ENCODE data around the gene HRH2.
"Not testable (repeated sequence)": the region's sequence is repeated elsewhere in the genome, so short reads cannot be mapped to it uniquely, and the experiment has no call there.

HRH2 gene

DNA sequence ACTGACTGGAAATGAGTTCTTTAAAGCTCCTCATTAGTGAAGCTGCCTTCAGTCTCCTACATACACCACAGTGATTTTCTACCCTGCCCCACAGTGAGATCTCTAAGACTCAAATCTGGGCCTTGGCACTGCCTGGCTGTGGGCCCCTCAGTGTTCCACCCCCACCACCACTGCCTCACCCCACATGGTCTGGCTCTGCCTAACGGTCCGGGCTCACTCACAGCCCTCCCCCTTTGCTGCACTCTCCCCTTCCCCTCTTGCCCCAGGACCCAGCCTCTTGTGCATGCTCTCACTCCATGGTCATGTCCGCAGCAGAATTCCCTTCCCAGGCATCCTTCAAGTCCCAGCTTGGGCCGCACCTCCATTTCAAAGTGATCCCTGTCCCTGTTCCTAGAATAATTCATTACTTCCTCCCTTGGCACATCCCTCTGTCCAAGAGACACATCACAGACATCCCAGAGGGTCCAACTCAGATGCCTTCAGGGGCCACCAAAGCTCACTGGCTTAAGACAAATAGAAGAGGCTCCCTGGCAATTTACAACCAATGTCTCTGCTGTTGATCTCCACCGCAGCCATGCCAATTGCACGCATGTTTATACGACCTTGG, 56.7 kb downstream of the HRH2 start:
- DNase-seq (ENCODE audit: low read depth, low spot score) = no peak

DNA sequence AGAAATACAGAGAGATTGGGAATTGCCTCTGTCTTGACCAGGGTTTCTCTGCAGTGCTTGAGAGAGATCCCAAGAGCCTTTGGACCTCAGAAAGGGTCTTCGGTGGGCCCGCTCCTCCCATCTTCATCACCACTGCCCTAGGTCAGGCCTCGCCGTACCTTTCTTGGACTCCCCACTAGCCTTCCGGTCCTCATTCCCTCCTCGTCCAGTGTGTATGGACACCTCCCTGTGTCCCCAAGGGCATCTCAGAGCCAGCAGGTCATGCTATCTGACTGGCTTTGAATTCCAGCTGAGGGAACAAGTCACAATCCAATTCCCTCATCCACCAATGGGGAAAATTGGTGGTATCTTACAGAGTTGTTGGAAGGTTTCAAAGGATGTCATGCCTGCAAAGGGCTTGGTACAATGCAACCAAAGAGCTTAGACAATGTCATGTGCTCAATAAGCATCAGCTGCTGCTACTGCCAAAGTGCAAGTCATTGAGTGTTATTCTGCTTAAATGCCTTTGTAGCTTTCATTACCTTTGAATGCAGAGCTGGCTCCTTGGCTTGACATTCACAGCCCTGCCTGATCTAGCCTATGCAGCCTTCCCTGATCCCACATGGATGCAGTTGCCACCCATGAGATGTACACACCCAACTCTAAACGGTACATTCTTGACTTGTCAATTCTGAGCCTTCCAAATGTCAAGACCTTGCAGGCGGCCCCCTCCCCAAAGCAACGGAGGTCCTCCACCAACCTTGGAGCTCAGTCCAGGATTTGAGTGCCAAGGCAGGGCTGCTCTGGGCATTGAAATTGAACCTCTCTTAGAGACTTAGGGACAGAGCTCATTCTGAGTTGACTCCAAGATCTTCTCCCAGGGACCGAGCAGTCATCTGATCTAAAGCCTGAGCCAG, 58.0 kb downstream of the HRH2 start:
- DNase-seq (ENCODE audit: low read depth, low spot score) = no peak

DNA sequence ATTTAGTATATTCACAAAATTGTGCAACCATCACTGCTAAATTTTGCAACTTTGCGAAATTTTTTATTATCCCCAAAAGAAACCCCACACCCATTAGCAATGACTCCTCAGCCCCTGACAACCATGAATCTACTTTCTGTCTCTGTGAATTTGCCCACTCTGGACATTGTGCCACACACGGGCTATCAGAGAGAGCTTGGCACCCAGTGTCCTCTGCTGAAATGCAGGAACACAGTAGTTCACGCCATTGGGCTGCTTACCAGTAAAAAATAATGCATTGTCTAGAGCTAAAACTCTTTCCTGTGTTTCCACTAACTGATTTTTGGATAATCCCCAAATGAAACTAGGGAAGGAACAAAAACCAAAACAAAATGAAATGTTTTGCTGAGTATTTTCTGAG, 60.0 kb downstream of the HRH2 start:
- no peak for DNase-seq (ENCODE audit: low read depth, low spot score)

DNA sequence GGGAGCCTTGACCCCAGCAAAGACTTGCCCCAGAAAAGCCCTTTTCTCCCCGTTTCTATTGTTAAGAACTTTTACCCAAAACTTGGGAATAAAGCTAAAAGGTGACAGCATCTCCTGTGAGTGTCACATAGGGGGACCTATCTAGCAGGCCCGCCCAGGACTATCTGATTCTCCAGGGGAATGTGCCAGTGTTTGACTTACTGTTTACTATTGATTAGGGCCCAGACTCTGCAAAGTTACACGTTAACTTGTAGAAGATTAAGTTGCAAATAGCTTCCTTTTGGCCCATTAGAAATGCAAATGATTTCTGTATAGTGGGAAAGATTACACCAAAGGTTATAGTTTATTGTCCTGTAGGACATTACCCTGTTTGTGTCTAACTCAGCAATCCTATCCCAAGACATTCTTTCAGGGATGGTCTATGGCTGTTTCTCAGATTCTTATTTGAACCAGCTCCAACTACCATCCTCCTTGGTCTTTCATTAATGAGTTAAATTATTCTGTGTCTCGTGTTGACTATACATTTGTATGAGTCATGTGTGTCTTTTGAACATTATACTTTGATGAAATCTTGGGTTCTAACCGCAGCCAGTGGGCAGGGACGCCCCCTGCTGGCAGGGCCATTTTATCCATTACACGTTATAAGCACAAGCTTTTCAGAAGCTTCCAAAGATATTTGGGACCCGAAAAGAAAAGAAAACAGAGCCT, 60.7 kb downstream of the HRH2 start:
- peak; percentile 36 for DNase-seq (ENCODE audit: low read depth, low spot score)

DNA sequence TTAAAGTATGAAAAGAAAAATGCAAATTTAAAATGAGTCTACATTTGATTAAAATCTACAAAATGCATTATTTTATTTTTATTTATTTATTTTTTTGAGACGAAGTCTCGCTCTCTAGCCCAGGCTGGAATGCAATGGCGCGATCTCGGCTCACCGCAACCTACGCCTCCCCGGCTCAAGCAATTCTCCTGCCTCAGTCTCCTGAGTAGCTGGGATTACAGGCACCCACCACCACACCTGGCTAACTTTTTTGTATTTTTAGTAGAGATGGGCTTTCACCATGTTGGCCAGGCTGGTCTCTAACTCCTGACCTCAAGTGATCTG, 61.2 kb downstream of the HRH2 start:
- not testable (repeated sequence) for DNase-seq (ENCODE audit: low read depth, low spot score)

DNA sequence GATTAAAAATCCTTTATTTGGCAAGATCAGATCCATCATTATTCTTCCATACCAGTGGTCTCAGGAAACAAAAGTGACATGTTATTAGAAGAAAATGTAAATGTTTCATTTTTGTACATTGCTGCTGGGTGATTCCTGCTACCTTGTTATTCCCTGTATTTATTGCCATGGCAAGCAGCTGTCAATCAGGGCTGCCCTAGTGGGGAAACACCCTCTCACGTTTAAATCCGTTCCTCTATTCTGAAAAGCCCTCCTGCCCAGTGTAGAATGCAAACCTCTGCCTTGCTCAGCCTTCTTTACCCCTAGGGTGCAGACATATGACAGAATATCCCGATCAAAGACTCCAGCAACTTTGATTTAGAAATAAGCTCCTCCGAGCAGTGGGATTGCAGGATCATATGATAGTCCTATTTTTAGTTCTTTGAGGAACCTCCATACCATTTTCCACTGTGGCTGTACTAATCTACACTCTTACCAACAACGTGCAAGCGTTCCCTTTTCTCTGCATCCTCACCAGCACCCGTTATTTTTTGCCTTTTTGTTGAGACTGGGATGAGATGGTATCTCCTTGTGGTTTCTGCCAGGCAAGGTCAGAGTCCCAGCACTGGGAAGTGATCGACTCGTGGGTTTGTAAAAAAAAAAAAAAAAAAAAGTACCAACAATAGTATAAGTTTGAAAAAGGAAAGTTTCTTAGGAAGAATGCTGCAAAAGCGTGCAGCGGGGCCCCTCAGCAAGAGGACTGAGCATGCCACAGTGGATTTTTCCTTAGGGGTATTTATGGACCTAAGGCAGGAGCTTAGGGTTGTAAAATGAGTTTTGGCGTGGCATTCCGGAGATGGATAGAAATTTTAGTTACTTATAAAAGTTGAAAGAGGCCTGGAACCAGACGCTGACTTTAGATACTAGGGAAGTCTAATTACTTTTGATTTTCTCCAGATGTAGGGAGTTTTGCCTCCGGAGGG, 66.7 kb downstream of the HRH2 start:
- no peak for DNase-seq (ENCODE audit: low read depth, low spot score)

DNA sequence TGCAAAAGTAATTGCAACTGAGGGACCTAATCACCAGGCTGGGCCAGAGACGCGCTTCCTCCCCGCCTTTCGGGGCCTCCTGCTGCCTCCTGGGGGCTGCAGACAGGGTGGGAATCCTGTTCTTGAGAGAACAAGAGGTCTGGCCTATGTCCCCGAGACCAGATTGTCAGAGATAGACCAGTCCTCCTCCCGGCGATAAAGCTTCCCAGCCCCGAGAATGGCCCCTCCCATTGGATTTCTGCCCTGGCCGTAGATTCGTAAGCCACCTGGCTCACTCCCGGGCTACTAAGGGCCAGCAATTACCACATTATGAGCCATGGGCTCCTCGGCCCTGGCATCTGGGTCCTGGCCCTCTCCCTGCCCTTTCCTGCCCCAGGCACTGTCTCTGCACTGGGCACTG, 70.4 kb downstream of the HRH2 start:
- DNase-seq (ENCODE audit: low read depth, low spot score) = no peak

DNA sequence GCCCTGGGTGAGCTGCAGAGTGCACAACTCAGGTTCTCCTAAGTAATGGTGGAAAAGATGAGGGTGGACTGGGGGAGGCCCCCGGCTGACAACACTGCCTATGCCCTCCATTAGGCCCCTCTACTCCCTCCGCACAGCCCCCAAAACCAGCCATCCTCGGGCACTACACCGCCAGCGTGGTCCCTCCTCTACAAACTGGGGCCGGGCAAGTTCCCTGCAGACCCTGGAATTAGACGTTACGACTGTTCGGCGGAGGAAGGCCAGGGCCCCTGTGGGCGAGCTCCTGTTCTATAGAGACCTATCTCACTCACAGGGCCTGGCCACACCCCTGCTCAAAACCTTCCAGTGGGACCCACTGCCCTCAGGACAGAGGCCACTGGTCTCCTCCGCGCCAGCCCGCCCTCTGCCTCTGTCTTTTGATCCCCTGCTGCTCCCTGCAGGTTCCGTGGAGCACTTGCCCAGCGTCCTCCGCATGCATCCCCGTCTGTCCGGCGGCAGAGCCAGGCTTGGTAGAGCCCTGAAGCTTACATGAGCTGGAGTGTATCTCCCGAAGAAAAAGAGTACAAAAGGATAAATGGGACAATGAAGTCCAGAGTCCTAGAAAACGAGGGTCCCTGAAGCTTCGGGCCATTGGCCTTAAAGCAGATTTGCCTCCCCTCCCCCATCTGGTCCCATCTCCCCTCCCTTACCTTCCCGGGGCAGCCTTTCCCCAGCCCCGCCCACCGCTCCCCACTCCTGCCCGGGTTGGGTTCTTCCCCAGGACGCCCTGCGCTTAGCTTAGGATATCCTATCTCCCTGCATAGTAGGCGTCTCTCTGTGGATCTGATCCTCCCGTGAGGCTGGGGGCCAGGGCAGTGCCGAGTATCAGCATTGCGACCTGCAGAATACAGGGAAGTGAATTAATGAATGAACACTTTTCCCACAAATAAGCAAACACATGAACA, 71.3 kb downstream of the HRH2 start:
- no peak for DNase-seq (ENCODE audit: low read depth, low spot score)

DNA sequence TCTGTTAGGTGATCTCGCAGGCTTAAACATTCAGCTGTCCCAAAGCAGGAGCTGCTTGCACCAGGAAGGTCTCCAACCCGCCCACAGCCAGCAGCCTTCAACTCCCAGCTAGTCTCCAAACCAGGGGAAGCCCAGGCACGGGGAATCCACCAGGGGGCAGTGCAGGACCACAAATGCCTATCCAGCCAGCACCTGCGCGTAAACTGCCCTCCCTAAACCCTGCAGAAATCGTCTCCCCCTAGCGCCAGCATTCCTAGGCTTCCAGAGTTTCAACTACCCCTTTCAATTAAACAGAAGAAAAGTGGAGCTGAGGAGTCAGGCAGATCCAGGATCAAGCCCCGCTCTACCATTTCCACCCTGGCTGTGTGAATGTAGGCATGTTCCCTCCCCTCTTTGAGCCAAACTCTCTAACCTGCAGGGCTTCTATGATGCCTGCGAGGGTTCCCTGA, 72.0 kb downstream of the HRH2 start:
- DNase-seq (ENCODE audit: low read depth, low spot score) = peak; percentile 87

DNA sequence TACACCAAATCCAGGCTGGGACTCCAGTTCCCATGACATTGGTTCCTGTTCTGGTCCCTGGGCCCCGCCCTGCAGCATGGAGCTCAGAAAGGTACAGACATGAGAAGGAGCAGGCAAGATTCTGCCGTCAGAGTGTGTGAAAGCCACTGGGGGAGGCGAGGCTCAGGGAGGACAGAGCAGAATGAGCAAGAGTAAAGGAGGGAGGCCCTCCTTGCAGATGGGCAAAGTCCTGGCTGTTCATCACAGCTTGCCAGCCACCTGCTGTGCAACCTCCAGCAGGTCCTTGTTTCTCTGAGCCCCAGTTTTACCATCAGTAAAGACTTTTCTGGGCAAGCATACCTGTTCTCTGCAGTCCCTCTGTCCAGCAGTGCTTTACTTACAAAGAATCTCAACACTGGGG, 73.3 kb downstream of the HRH2 start:
- DNase-seq (ENCODE audit: low read depth, low spot score) = no peak

DNA sequence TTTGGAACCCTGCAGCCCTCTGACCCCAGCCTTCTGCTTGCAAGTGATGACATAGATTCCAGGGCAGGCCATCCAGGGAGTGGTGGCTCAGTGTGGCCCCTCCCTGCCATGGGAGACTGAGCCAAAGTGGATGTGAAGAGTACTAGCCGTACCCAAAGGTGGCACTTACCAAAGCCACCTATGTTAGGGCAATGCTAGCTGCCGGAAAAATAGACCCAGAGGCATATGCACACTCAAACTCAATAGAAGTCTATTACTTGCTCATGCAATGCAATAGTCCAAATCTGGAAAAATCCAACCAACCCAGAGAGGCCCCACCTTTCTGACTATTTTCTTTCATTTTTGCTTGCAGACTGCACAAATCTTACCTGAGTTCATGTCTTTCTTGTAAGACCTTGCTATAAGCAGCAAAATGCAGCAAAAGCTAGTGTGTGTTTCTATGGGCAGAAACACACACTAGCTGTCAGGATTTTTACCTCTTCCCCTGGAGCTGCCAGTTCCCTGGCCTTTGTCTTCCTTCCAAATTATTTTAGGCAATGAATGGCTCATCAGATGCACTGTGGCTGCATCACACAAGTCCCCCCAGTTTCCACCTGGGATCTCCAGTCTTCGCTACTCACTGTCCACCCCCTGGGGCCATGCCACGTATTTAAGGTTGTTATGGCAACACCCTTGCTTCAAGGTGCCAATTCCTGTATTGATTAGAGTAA, 74.0 kb downstream of the HRH2 start:
- DNase-seq (ENCODE audit: low read depth, low spot score) = no peak

DNA sequence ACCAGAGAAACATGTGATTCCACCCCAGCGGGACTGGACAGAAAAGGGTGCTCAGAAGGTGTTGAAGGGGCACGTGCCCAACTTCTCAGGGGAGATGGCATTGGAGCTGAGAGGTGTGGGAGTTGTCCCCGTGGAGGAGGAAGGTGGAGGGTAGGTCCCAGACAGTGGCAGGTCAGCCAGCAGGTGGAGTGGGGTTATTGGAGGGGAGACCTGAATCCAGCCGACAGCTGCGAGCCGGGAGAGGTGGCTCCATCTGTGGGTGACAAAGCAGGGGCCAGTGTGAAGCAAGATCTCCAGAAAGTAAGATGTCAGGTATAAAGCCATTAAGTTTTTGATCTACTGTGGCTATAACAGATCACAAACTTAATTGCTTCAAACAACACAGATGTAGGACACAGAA, 75.1 kb downstream of the HRH2 start:
- DNase-seq (ENCODE audit: low read depth, low spot score) = no peak

DNA sequence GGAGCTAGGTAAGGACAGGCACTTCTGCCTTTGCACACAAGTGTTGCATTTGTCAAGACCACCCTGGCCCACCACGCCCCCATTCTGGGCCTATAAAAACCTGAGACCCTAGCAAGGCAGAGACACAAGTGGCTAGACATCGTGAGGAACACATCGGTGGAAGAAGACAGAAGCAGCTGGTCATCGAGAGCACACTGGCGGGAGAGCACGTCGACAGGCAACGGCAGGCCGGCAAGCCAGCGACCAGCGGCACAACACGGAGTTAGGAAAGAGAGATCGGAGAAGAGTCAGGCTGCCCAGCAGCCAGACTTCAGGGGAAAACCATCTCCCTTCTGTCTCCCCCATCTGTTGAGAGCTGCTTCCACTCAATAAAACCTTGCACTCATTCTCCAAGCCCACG, 76.1 kb downstream of the HRH2 start:
- DNase-seq (ENCODE audit: low read depth, low spot score) = no peak

DNA sequence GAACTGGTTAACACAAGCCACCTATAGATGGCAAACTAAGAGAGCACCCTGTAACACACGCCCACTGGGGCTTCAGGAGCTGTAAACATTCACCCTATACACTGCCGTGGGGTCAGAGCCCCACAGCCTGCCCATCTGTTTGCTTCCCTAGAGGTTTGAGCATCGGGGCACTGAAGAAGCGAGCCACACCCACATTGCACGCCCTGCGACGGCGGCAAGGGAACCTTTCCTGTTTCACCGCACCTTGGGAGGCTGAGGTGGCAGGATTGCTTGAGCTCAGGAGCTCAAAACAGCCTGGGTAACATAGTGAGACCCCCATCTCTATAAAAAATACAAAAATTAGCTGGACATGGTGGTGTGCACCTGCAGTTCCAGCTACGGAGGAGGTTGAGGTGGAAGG, 76.6 kb downstream of the HRH2 start:
- no peak for DNase-seq (ENCODE audit: low read depth, low spot score)

DNA sequence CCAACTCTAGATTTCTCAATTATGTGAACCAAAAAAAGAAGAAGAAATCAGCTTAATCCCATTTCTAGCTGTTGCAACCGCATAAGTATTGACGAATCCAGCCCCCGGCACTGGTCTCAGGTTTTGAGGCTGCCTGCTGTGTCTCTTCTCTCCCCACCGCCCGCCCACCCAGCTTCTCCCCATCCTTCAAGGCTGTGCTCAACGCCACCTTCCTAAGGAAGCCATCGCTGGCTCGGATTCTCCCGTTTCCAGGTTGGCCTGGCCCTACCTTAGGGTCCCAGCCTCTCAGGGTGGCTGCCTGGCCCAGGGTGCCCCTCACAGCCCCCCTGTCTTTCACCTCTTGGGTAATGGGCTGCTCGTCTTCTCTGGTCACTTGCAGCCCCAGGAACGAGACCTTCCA, 77.8 kb downstream of the HRH2 start:
- DNase-seq (ENCODE audit: low read depth, low spot score) = no peak

DNA sequence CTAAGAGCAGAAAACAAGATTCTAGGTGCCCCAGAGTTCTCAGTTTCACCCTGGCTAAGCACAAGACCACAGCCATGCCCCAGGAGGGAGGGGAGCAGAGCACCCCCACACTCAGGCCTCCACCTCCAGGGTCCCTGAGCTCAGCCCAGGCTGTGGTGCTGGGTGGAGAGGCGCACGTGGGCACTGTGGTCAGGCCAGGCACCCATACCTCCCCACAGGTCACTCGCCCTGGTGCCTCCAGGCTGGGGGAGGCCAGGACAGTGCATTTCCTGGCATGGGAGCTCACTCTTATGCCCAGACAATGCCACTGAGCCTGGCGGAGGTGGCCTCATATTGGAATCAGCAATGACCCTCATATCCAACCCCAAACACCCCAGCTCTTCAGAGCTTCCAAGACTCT, 78.8 kb downstream of the HRH2 start:
- no peak for DNase-seq (ENCODE audit: low read depth, low spot score)

DNA sequence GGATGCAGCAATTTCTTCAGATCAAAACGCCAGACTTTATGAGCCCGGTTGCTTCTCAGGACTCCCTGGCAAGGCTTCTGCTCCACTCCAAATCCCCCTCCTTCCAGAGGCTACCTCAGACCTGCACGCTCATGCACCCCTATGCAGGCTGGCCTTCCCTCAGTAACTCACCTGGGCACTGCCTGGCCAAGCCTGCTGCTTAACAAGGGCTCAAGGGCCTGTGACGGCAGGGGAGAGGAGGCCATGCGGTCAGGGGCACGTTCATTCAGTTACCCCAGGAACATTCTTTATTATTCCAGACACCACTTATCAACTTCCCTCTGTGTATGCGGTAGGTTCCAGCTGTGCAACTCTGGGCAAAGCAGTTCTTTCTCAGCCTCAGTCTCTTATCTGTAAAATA, 79.6 kb downstream of the HRH2 start:
- no peak for DNase-seq (ENCODE audit: low read depth, low spot score)

DNA sequence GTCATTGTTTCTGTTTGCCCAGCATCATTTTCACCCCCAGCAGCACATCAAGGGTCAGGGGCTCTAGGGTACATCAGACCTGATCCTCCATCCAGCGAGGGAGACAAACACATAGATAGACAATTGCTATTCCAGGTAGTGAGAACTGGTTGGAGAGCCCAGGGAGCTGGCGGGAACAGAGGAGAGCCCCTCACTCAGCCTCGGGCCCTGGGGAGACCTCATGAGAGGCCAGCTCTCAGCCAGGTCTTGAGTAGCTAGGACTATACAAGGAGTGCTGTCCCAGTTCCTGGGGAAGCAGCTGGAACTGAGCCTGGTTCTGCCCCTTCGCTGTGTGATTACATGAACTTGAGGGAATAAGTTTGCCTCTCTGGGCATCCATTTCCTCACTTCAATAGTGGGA, 80.3 kb downstream of the HRH2 start:
- no peak for DNase-seq (ENCODE audit: low read depth, low spot score)

DNA sequence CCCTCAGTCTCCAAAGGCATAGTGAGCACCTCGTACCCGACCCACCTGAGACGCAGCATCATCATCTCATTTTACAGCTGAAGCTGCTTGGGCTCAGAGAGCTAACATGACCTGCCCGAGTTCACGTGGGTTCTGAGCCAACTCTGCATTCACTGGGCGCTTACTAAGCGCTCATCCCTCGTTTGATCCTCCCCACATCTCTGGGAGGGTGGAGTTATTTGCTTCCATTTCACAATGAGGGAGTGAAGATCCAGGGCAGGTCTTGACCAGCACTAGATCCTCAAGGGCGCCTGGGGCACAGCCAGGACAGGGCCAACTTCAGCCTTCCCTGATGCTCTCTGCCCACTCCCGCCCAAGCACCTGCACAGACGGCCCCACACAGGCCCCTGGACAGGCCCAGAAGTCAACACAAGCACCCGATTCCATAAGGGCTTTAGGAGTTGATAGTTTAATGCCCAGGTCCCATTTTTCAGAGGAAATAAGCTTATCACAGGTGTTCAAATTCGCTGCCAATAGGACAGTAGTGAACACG, 80.8 kb downstream of the HRH2 start:
- DNase-seq (ENCODE audit: low read depth, low spot score) = no peak

DNA sequence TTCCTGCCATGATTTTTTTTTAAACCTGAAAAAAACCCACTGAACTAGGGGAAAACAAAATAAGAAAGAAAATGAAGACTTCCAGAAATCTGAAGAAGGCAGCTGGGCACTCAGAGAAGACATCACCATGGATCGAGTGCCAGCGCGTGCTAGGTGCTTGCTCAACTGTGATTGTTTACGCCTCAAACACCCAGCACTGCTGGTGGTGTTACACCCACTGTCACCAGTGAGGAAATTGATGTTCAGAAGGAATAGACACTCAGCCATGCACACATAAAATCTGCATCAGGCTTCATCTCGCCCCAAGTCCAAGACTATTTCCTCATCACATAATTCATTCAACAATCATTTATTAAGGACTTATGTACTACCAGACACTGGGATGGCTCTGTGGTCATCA, 82.1 kb downstream of the HRH2 start:
- DNase-seq (ENCODE audit: low read depth, low spot score) = no peak

Measured in activated CD4-positive, CD25-positive, alpha-beta regulatory T cell treated with anti-CD3 and anti-CD28 coated beads, Interleukin-2, amount 50 U/mL, for 16 hours (primary cell).